Fibroblast of pulmonary artery (primary cell): ENCODE measurements around the gene CYS1.
A peak's percentile ranks its signal among the peaks of the same experiment; 100 is the strongest.

Experiments
- DNase-seq: peaks from one replicate; pipeline ENCODE4 v3.0.0-alpha.2; 2010; ENCODE audit warnings: low read depth
- H3K4me3 ChIP-seq: replicated peaks from 2 replicates; pipeline ENCODE4 v1.5.1; 2011; ENCODE audit warnings: low read depth, mild to moderate bottlenecking, control low read depth, low read length, moderate library complexity
- CTCF ChIP-seq: IDR thresholded peaks from 2 replicates; pipeline ENCODE4 v1.5.1; 2011; ENCODE audit warnings: mild to moderate bottlenecking, control low read depth, low read length, inconsistent platforms; ENCODE audit errors: missing control alignments

CYS1 gene

GRCh38 chr2:10078704-10079265, 1.4 kb downstream of the CYS1 start:
- DNase-seq, result peak; percentile 7
- no peak for TF ChIP-seq CTCF
- H3K4me3 ChIP-seq, result peak overlapping the region; percentile 36

GRCh38 chr2:10078001-10078400, 2.2 kb downstream of the CYS1 start:
- no peak for TF ChIP-seq CTCF
- DNase-seq, result no peak
- no peak overlapping the region for H3K4me3 ChIP-seq

DNA sequence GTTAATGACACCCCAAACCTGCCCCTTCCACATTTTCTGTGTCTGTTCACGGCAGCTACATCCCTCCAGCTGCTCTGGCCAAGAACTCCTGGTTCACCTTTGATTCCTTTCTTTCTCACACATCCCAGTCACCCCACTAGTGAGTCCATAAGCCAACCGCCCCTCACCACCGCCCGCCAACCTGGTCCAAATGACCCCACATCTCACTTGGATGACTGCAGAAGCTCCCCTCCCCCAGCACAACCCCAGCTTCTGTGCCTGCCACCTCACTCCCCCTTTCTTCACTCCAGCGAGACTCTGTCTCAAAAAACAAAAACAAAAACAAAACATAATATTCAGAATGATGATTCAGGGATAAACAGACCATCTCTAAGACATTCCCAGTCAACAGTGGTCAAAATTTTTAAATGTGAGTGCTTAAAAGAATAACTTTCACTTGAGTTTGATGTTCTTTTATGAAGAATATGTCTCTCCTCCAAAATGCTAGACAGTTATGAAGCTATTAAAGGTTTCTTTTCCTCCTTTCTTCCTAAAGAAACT, 3.2 kb downstream of the CYS1 start:
- no peak overlapping the region for H3K4me3 ChIP-seq
- no peak for DNase-seq
- TF ChIP-seq CTCF, result no peak

DNA sequence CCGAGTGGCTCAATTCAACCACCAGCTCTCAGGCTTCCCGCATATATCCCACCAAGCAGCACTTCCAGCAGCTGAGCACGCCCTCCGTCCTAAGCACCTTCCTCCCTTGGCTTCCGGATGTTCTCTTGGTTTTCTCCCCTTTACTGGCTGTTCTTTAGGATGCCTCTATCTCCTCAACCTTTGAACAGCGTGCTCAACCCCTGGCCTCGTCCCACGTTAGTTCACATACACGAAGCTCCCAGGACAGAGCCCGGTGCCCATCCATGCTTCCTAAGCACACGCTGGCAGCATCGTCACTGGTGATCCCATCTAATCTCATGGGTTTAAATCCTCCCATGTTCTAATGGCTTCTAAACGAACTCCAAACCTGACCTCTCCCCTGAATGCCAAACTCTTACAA, 3.7 kb downstream of the CYS1 start:
- no peak for TF ChIP-seq CTCF
- no peak overlapping the region for H3K4me3 ChIP-seq
- DNase-seq, result no peak

DNA sequence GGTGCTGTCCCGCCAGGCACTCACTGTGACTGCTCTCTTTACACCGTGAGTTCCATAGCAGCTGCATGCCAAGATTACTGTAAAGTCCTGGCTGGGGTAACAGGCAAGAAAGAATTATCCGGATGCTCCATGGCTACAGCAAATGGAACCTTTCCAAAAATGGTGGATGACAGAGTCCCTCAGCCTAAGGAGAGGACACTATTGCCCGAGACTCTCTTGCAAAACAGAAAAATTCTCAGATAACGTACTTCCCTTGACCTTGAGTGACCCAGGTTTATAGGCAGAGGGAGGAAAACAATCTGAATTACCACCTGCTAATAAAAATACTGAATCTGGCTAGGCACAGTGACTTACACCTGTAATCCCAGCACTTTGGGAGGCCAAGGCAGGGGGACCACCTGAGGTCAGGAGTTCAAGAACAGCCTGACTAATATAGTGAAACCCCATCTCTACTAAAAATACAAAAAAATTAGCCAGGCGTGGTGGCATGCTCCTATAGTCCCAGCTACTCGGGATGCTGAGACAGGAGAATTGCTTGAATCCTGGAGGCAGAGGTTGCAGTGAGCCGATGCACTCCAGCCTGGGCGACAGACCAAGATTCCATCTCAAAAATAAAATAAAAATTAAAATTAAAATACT, 4.5 kb downstream of the CYS1 start:
- no peak for TF ChIP-seq CTCF
- no peak for DNase-seq
- H3K4me3 ChIP-seq, result no peak overlapping the region

GRCh38 chr2:10075101-10075500, 5.1 kb downstream of the CYS1 start:
- no peak for DNase-seq
- no peak for TF ChIP-seq CTCF
- H3K4me3 ChIP-seq, result no peak overlapping the region

DNA sequence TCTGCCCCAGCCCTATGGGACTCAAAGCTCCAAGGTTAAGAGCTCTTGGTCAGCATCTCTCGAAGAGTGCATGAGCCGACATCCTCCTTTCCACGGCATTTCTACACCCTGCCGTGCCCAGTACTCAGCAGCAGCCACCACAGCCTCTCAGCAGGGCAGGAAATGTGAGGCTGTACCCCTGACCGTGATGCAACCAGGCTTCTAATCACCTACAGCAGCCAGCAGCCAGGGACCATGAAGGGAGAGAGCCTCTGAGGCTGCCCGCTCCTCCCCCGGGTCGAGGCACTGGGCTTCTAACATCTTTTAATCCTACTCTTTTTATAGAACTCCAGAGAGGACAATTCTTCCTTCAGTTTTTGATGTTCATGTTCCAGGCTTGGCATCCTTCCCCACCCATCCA, 6.5 kb downstream of the CYS1 start:
- no peak for TF ChIP-seq CTCF
- no peak overlapping the region for H3K4me3 ChIP-seq
- no peak for DNase-seq
